A549 (cell line): ENCODE results near the gene TEDC1. TPM values are rescaled to one million over a fixed set of nuclear protein-coding genes. Genes with fewer than 3 reads are reported as not detected.

Experiments used
- ATAC-seq, 2 experiments: fragments of 200-7000 bp in 1 of 2; fragments of >200 bp in 1 of 2; cut with Nextera tagmentation in 1 of 2; cut with Tn5 transposase in 1 of 2; 3 replicates each; pipeline versions ENCODE4 v1.8.0 to v1.9.1; 2018 to 2020; ENCODE audit warnings: mild to moderate bottlenecking in 1 of 2, moderate library complexity in 1 of 2
- CTCF ChIA-PET: fragments of 300-600 bp; sonication (Branson Sonifier 250); formaldehyde crosslinking; extraction: SDS; loops from one replicate; lab custom pipeline; 2021; ENCODE audit warnings: antibody characterized with exemption, inconsistent platforms; lab: Yijun Ruan, JAX
- POLR2A ChIA-PET: fragments of 350-600 bp; formaldehyde crosslinking; extraction: SDS; loops from one replicate; lab custom pipeline; 2021; ENCODE audit warnings: antibody characterized with exemption, inconsistent platforms; lab: Yijun Ruan, JAX
- DNase-seq, 2 experiments: peaks; one replicate each; pipeline versions ENCODE4 v3.0.0 to v3.0.0-alpha.2; 2011 to 2016; ENCODE audit warnings: low read depth in 1 of 2, low spot score in 1 of 2
- FAIRE-seq: peaks from 2 replicates; lab custom pipeline; 2011; peaks lifted over from hg19 to GRCh38; lab: Jason Lieb, UNC
- H3K27ac ChIP-seq, 2 experiments: fragments of >200 bp; sonication (Bioruptor Twin); formaldehyde crosslinking; 3 replicates each; pipeline ENCODE4 v1.5.1; 2016 to 2017
- H3K4me1 ChIP-seq: fragments of >200 bp; sonication (Bioruptor Twin); formaldehyde crosslinking; 3 replicates; pipeline ENCODE4 v1.6.1; 2016
- H3K4me2 ChIP-seq: fragments of >200 bp; sonication (Bioruptor Twin); formaldehyde crosslinking; 3 replicates; pipeline ENCODE4 v1.6.1; 2016
- H3K4me3 ChIP-seq: fragments of >200 bp; sonication (Bioruptor Twin); formaldehyde crosslinking; 3 replicates; pipeline ENCODE4 v1.5.1; 2016
- H3K9me3 ChIP-seq: fragments of >200 bp; sonication (Bioruptor Twin); formaldehyde crosslinking; 3 replicates; pipeline ENCODE4 v1.6.1; 2016
- CTCF ChIP-seq: fragments of >200 bp; sonication (Bioruptor Twin); formaldehyde crosslinking; IDR thresholded peaks from 3 replicates; pipeline ENCODE4 v1.5.1; 2016
- EHMT2 ChIP-seq: fragments of 200-600 bp; sonication (generic); IDR thresholded peaks from 2 replicates; pipeline ENCODE4 v1.6.1; 2016; ENCODE audit warnings: antibody characterized with exemption, low read depth, mild to moderate bottlenecking, moderate library complexity
- FOSL2 ChIP-seq, 2 experiments: fragments of 450-650 bp in 1 of 2; fragments of >200 bp in 1 of 2; sonication (Bioruptor Twin) in 1 of 2; formaldehyde crosslinking; IDR thresholded peaks; 2 replicates each; pipeline versions ENCODE4 v1.5.0 to v1.6.1; 2016 to 2020; ENCODE audit warnings: mild to moderate bottlenecking in 1 of 2, moderate library complexity in 1 of 2
- HES2 ChIP-seq: fragments of >200 bp; sonication (Bioruptor Twin); formaldehyde crosslinking; IDR thresholded peaks from 2 replicates; pipeline ENCODE4 v1.6.1; 2016
- HEYL ChIP-seq: fragments of 250-450 bp; sonication (Bioruptor Pico); IDR thresholded peaks from 2 replicates; pipeline ENCODE4 v1.8.0; 2021; ENCODE audit warnings: mild to moderate bottlenecking, moderate library complexity
- JUN ChIP-seq, 2 experiments: fragments of >200 bp; sonication (Bioruptor Twin); formaldehyde crosslinking; IDR thresholded peaks; 2 replicates in 1 of 2; 3 replicates in 1 of 2; pipeline ENCODE4 v1.6.1; 2016 to 2017
- KDM5A ChIP-seq: fragments of 200-600 bp; sonication (generic); IDR thresholded peaks from 2 replicates; pipeline ENCODE4 v1.6.1; 2016; ENCODE audit warnings: antibody characterized with exemption, mild to moderate bottlenecking
- MYC ChIP-seq: IDR thresholded peaks from 2 replicates; pipeline ENCODE4 v1.6.1; 2012; ENCODE audit warnings: mild to moderate bottlenecking, inconsistent platforms, low read length, improper control_type of control experiment, borderline replicate concordance
- NPAS2 ChIP-seq: fragments of 250-450 bp; sonication (Bioruptor Pico); IDR thresholded peaks from 2 replicates; pipeline ENCODE4 v1.8.0; 2022; ENCODE audit warnings: mild to moderate bottlenecking, moderate library complexity, borderline replicate concordance
- NR3C1 ChIP-seq: fragments of >200 bp; sonication (Bioruptor Twin); formaldehyde crosslinking; IDR thresholded peaks from 3 replicates; pipeline ENCODE4 v1.6.1; 2017
- RARB ChIP-seq: fragments of 250-450 bp; sonication (Bioruptor Pico); IDR thresholded peaks from 2 replicates; pipeline ENCODE4 v1.8.0; 2021; ENCODE audit warnings: mild to moderate bottlenecking, moderate library complexity
- RCOR1 ChIP-seq: fragments of 150-350 bp; IDR thresholded peaks from 2 replicates; pipeline ENCODE4 v1.6.1; 2014; ENCODE audit warnings: antibody characterized with exemption, low read length, low read depth
- RFX5 ChIP-seq: fragments of 450-650 bp; IDR thresholded peaks from 2 replicates; pipeline ENCODE4 v1.7.1; 2014; ENCODE audit warnings: antibody characterized with exemption, mild to moderate bottlenecking, moderate library complexity
- TP53 ChIP-seq: fragments of 250-450 bp; sonication (Bioruptor Pico); IDR thresholded peaks from 2 replicates; pipeline ENCODE4 v1.5.0; 2021; ENCODE audit warnings: mild to moderate bottlenecking, moderate library complexity
- ZSCAN20 ChIP-seq: fragments of 250-450 bp; sonication (Bioruptor Pico); IDR thresholded peaks from 2 replicates; pipeline ENCODE4 v1.8.0; 2022; ENCODE audit warnings: mild to moderate bottlenecking, moderate library complexity
- WGBS: methylation state at CpG from one replicate; pipeline ENCODE4 v1.1.6; 2017; ENCODE audit errors: missing lambda C conversion rate; 5-methylcytosine and 5-hydroxymethylcytosine counted together
- polyA plus RNA-seq, 4 experiments: library from polyadenylated mRNA; depleted of rRNA in 3 of 4; stranded (reverse); fragments of >200 nt; fragmentation: RNase III in 1 of 4; extraction: RNeasy Plus Mini Kit Qiagen cat#74134 plus additional on column Dnase treatment in 1 of 4; gene quantifications; 2 replicates in 3 of 4; 3 replicates in 1 of 4; pipeline ENCODE4 v1.2.3, GENCODE V29; 2011 to 2017
- TF ChIP-seq, protein P1 (sequence below): IDR thresholded peaks from 2 replicates; pipeline ENCODE4 v1.6.1; 2012
- TF ChIP-seq, protein P2 (sequence below): fragments of 200-600 bp; sonication (generic); IDR thresholded peaks from 2 replicates; pipeline ENCODE4 v1.6.1; 2016; ENCODE audit warnings: antibody characterized with exemption, mild to moderate bottlenecking, moderate library complexity
- TF ChIP-seq, protein P3 (sequence below): IDR thresholded peaks from 2 replicates; pipeline ENCODE4 v1.6.1; 2012

TEDC1 gene
- polyA plus RNA-seq, 2 of the 4 experiments (the other 2 are of a cell fraction) = 12.7 to 39.6 TPM

GRCh38 chr14:105473033-105473676 is 17.9 kb upstream of the TEDC1 start:
- H3K4me1 ChIP-seq = peaks cover 52% of the 10 kb centered on the region
- POLR2A ChIA-PET = interaction anchor here (1.2 to 2.8 kb wide), 2 partner anchors 8 to 17 kb away, joined by 7 to 17 read pairs; no protein-coding TSS in a partner anchor
- FAIRE-seq = no peak
- ATAC-seq = peak; percentile 6 to 17
- peak overlapping the region; percentile 99 for H3K4me2 ChIP-seq
- TF ChIP-seq HEYL (CRISPR knock-in tag) (no peak), RARB (CRISPR knock-in tag) (no peak), HES2 (no peak), RCOR1 (no peak), CTCF (no peak), NR3C1 (no peak), MYC (no peak)
- TF ChIP-seq, protein P1, sequence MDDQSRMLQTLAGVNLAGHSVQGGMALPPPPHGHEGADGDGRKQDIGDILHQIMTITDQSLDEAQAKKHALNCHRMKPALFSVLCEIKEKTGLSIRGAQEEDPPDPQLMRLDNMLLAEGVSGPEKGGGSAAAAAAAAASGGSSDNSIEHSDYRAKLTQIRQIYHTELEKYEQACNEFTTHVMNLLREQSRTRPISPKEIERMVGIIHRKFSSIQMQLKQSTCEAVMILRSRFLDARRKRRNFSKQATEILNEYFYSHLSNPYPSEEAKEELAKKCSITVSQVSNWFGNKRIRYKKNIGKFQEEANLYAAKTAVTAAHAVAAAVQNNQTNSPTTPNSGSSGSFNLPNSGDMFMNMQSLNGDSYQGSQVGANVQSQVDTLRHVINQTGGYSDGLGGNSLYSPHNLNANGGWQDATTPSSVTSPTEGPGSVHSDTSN = no peak
- no peak for DNase-seq
- CTCF ChIA-PET = interaction anchor here (1.5 to 9.6 kb wide), 5 partner anchors 9 to 55 kb away, joined by 4 to 107 read pairs (median 34); partner anchors contain the start of gene TEDC1
- WGBS = no CpG with 5 or more reads among the region's 7 CpGs
- H3K27ac ChIP-seq = peak overlapping the region; percentile 84 to 97
- H3K9me3 ChIP-seq = no peaks in the 10 kb centered on the region
- H3K4me3 ChIP-seq = peak overlapping the region; percentile 82

DNA sequence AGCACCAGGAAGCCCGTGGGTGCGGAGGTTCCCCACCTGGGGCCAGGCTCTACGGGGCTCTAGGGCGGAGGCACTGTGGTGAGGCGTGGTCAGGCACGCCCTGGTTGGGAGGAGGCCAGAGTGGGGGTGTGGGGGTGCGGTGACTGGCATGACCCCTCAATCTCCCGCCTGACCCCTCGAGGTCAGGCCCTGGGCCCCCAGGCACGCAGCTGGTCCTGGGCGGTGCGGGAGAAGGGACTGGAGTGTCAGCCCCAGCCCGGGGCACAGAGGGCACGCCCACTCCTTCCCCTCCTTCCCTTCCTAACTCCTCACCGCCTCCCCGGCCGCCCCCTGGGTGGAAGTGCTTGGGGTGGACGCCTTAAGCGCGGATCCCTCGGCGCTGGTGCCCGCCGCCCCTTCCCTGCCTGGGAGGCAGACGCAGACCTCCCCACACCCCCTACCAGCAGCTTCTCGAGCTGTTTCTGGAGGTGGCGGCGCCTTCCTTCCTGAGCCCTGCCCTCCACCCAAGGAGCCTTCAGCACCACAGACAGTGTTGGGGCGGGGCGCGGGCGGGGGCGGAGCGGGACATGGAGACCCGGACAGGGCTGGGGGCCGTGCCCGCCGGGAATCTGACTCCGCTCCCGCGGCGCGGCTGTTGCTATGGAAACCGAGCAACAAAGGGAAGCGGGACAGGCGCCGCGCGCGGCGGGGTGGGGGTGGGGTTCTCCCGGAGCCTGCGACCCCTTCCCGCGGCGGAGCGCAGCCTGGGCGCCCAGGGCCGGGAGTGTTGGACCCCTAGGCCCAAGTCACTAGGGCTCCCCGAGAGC is 17.2 kb upstream of the TEDC1 start:
- ChIA-PET POLR2A (interaction anchor here (0.7 to 1.2 kb wide), 2 partner anchors 16 to 71 kb away, joined by 3 to 7 read pairs; no protein-coding TSS in a partner anchor), CTCF (interaction anchor here (1.5 to 9.6 kb wide), 5 partner anchors 9 to 54 kb away, joined by 4 to 107 read pairs (median 34); partner anchors contain the start of gene TEDC1)
- no peak for FAIRE-seq
- TF ChIP-seq, protein P2, sequence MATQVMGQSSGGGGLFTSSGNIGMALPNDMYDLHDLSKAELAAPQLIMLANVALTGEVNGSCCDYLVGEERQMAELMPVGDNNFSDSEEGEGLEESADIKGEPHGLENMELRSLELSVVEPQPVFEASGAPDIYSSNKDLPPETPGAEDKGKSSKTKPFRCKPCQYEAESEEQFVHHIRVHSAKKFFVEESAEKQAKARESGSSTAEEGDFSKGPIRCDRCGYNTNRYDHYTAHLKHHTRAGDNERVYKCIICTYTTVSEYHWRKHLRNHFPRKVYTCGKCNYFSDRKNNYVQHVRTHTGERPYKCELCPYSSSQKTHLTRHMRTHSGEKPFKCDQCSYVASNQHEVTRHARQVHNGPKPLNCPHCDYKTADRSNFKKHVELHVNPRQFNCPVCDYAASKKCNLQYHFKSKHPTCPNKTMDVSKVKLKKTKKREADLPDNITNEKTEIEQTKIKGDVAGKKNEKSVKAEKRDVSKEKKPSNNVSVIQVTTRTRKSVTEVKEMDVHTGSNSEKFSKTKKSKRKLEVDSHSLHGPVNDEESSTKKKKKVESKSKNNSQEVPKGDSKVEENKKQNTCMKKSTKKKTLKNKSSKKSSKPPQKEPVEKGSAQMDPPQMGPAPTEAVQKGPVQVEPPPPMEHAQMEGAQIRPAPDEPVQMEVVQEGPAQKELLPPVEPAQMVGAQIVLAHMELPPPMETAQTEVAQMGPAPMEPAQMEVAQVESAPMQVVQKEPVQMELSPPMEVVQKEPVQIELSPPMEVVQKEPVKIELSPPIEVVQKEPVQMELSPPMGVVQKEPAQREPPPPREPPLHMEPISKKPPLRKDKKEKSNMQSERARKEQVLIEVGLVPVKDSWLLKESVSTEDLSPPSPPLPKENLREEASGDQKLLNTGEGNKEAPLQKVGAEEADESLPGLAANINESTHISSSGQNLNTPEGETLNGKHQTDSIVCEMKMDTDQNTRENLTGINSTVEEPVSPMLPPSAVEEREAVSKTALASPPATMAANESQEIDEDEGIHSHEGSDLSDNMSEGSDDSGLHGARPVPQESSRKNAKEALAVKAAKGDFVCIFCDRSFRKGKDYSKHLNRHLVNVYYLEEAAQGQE = peak; percentile 84
- TF ChIP-seq RFX5 (peak; percentile 79), FOSL2 (IDR thresholded peaks at IDR 0.05) (no peak), FOSL2 (CRISPR knock-in tag; IDR thresholded peaks at IDR 0.05) (no peak), KDM5A (no peak), JUN (IDR thresholded peaks at IDR 0.05) (peak in 1 of 2 experiments; percentile 35; a peak in 2 of 5 replicates), ZSCAN20 (CRISPR knock-in tag) (no peak), EHMT2 (peak; percentile 52; the same call in 1 of the 2 replicates), NPAS2 (CRISPR knock-in tag) (no peak), TP53 (no peak)
- TF ChIP-seq, protein P1 = no peak; the same call in 1 of the 2 replicates
- TF ChIP-seq, protein P3, sequence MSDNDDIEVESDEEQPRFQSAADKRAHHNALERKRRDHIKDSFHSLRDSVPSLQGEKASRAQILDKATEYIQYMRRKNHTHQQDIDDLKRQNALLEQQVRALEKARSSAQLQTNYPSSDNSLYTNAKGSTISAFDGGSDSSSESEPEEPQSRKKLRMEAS = peak; percentile 43; the same call in 1 of the 2 replicates
- DNase-seq = peak; percentile 89 to 92
- Histone ChIP-seq H3K4me2 (peak overlapping the region; percentile 99), H3K4me3 (peak overlapping the region; percentile 82), H3K4me1 (peaks cover 58% of the 10 kb centered on the region), H3K27ac (peak overlapping the region; percentile 84 to 97), H3K9me3 (no peaks in the 10 kb centered on the region)
- ATAC-seq = peak; percentile 59 to 83
- WGBS = 0% methylated on average over 18 of the region's 60 CpGs
